Activated naive CD8-positive, alpha-beta T cell treated with anti-CD3 and anti-CD28 coated beads, Interleukin-2, amount 50 U/mL, for 16 hours (primary cell): ENCODE data around the gene ZNF670.
A peak's percentile ranks its signal among the peaks of the same experiment; 100 is the strongest.

Experiments
- DNase-seq: peaks from one replicate; pipeline ENCODE4 v3.0.0-alpha.2; 2020; ENCODE audit warnings: low read depth, low spot score

Gene ZNF670

GRCh38 chr1:247103859-247104591 is 25.4 kb upstream of the ZNF670 start, which contains the start of gene ZNF669:
Gene ZNF669, minus strand, starts transcription at chr1:247104356. Its CDS starts 157 bp downstream, at chr1:247104199.
- peak; percentile 87 for DNase-seq

DNA sequence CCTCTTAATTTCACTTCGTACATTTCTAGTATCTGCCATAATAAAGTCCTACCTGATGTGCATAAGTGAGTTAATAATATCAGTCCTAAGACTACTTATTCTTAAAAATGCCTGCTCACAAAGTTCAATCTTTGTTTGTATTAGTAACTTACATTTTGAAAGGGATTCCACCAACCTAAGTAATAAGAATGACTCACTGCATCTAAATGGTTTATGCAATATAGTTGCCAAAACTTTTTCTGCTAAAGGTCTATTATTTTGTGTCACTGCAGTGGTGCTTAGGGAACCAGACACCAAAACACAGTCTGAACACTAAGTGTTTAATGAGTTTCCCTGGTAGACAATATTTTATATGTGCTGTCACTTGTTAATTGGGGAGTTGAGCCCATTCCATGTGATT is 23.8 kb upstream of the ZNF670 start:
- no peak for DNase-seq

DNA sequence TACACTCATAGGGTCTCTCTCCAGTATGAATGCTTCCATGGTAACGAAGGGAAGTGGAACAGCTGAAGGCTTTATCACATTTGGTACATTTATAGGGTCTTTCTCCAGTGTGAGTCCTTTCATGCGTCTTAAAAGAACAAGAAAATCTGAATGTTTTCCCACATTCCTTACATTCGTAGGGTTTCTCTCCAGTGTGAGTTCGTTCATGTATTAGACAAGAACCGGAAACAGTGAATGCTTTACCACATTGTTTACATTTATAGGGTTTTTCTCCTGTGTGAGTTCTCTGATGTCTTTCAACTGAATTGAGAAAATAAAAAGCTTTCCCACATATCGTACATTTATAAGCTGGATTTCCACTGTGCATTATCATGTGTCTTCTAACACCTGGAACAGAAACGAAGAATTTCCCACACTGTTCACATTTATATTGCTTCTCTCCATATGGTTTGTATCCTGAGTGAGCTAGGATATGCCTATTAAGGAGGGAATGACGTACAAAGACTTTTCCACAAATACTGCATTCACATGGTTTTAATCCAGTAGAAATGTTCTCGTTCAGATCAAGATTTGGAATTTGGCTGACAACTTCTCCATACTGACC is 22.2 kb upstream of the ZNF670 start:
- DNase-seq, result no peak

GRCh38 chr1:247096958-247097357 is 18.3 kb upstream of the ZNF670 start:
- DNase-seq, result no peak

DNA sequence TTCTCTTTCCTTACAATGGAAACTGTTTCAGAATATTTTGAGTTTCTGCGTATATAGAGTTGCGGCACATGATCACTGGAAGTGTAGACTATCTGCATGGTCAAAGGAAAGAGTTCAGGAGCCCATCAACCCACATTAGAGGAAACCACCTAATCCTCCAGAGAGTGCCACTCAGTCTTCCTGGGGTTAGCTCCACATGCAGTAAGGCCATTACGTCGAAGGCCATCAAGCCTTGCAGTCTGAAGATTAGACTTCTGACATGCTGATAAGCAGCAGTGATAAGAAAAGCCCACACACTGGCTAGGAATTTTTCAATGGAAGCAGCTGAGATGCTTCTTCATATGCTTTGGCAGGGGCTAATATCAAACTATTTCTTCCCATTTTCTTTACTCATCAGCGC is 17.9 kb upstream of the ZNF670 start:
- no peak for DNase-seq

GRCh38 chr1:247096112-247096511 is 17.5 kb upstream of the ZNF670 start:
- no peak for DNase-seq

- no peak for DNase-seq
These were observed 11.8 kb upstream of the ZNF670 start for GRCh38 chr1:247090455-247090854.

GRCh38 chr1:247089616-247090375 is 11.2 kb upstream of the ZNF670 start:
- no peak for DNase-seq

- DNase-seq, result no peak
These were observed 10.4 kb upstream of the ZNF670 start for GRCh38 chr1:247088967-247089366.

DNA sequence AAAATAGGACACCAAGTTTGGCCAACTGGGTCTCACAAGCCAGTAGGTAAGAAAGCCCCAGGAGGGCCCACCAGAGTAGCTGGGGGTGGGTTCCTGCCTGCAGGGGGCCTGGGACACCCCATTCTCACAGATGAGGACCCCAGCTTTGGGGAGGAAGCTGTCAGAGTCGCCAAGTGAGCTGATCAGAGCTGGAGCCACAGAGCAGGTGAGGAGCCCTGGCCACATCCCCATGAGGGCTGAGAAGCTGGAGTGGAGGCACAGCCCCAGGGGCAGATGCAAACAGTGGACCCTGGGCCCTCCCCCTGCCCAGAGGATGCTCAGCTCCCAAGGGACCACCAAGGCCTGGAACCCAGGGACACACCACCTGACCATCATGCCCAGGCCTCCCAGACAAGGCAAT is 8.6 kb upstream of the ZNF670 start:
- no peak for DNase-seq

- DNase-seq, result no peak
These were observed 6.7 kb upstream of the ZNF670 start for GRCh38 chr1:247085310-247085709.

GRCh38 chr1:247084771-247085170 is 6.2 kb upstream of the ZNF670 start:
- DNase-seq, result no peak

GRCh38 chr1:247079141-247079874 is 697 bp upstream of the ZNF670 start:
- no peak for DNase-seq

DNA sequence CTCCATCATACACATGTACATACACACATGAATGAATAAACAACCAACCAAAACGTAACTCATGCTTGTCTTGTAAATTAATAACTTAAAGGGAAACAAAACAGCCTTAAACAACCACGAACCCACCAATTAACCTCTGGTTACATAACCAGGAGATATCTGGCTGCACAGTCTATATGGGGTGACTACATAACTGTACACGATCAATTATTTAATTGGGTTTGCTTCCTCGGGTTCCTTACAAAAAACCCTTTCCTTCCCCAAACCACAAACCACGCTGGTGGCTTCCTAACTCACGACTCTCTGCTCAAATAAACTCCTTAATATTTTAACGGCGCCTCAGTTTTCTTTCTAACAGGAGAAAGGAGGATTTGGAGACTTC is 744 bp downstream of the ZNF670 start:
- DNase-seq, result no peak

DNA sequence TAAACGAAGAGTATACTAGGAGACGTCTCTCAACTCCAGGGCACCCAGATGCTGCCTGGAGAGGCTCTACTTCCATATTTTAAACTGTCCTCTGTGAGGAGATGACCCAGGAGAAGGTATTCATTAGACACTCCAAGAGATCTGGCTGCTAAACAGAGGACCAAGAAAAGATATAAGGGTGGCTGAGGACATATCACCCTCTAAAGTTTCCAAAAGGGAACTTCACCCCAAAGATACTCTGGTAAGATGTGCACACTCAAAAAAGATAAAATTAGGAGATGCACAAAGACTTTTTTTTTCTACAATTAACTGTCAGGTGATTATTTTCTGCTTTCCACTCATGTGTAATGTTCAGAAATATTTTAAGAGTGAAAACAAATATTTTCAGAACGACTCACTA is 1.4 kb downstream of the ZNF670 start:
- no peak for DNase-seq

GRCh38 chr1:247070645-247071044 is 8.0 kb downstream of the ZNF670 start:
- no peak for DNase-seq

- DNase-seq, result no peak
These were observed 14.3 kb downstream of the ZNF670 start for GRCh38 chr1:247064304-247064703.

DNA sequence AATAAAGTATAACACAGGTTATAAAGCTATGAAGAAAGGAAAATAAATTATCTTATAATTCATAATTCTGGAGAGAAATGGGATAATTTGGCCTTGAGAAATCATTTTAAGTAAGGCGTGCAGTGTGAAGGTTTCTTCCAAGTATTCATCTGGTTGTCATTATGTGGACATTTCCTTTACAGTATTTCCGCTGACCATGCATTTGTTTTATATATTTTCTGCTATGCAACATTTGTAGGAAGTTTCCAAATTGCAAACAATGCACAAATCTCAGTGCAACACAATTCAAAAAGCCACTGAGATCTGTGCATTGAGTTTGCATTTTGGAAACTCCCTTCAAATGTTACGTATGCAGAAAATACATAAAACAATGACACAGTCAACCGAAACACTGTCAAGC is 17.8 kb downstream of the ZNF670 start:
- no peak for DNase-seq

DNA sequence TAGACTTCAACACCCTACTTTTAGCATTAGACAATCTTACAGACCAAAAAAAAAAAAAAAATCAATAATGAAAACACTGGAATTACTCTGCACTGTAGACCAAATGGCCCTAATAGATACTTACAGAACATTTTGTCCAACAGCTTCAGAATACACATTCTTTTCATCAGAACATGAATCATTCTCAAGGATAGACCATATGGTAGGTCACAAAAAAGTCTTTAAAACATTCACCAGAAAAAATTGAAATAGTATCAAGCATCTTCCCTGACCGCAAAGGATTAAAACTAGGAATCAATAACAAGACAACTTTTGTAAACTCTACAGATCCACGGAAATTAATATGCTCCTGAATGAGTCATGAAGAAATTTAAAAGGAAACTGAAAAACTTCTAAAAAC is 22.5 kb downstream of the ZNF670 start:
- no peak for DNase-seq

- DNase-seq, result no peak
These were observed 23.6 kb downstream of the ZNF670 start for GRCh38 chr1:247054992-247055415.

GRCh38 chr1:247047702-247048101 is 30.9 kb downstream of the ZNF670 start:
- DNase-seq, result no peak

DNA sequence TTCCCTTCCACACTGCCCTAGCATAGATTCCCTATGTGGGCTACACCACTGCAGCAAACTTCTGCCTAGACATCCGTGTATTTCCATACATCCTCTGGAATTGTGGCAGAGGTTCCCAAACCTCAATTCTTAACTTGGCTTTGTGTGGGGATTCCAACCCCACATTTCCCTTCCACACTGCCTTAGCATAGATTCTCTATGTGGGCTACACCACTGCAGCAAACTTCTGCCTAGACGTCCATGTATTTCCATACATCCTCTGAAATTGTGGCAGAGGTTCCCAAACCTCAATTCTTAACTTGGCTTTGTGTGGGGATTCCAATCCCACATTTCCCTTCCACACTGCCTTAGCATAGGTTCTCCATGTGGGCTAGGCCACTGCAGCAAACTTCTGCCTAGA is 31.4 kb downstream of the ZNF670 start:
- no peak for DNase-seq
